ENCODE measurements around the gene SMIM43.
"Not testable (repeated sequence)": the region's sequence is repeated elsewhere in the genome, so short reads cannot be mapped to it uniquely, and the experiment has no call there.

SMIM43 gene

DNA sequence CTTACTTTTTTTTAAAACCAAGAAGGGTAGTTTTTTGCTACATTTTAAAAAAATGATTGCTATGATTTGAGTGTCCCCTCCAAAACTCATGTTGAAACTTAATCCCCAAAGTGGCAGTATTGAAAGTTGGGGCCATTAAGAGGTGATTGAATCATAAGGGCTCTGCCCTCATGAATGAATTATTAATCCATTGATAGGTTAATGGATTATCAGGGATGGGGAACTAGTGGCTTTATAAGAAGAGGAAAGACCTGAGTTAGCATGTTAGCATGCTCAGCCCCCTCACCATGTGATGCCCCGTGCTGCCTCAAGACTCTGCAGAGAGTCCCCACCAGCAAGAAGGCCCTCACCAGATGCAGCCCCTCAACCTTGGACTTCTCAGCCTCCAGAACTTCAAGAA is 31.0 kb downstream of the SMIM43 start:
- DNase-seq: no peak

DNA sequence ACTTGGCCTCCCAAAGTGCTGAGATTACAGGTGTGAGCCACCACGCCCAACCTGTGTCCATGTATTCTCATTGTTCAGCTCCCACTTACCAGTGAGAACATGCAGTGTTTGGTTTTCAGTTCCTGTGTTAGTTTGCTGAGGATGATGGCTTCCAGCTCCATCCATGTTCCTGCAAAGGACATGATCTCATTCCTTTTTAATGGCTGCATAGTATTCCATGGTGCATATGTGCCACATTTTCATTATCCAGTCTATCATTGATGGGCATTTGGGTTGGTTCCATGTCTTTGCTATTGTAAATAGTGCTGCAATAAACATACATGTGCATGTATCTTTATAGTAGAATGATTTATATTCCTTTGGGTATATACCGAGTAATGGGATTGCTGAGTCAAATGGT is 35.2 kb downstream of the SMIM43 start:
- DNase-seq: not testable (repeated sequence)

DNA sequence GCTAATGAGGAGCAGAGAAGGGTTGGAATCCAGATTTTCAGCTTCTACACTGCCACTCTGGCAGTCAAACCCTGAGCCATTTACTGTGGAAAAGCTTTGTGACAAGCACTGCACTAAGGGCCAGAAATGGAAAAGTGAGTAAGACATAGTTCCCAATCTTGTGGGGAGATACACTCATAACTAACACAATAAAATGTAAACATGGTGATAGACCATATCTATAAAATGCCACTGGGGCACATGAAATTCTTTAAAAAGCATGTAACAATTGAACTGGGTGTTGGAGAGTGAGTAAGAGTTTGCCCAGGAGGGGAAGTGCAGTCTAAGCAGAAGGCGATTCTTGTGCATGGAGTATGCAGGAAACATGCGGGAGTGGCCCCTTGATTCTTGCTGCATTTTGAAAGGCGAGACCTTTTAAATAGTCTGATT is 36.2 kb downstream of the SMIM43 start:
- no peak for DNase-seq

DNA sequence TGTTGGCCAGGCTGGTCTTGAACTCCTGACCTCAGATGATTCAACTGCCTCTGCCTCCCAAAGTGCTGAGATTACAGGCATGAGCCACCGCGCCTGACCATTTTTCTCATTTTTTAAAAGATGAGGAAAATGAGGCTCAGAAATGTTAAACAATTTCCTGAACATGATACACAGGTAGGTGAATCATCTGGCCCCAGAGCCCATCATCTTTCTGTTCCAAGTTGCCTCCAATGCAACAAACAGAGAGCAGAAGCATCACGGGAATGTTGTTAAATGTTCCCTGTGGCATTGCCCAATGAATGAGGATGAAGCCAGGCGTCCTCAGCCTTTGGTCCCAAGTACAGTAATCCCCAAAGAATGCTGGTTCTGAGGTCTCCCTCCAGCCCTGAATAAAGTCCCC is 36.9 kb downstream of the SMIM43 start:
- no peak for DNase-seq

DNA sequence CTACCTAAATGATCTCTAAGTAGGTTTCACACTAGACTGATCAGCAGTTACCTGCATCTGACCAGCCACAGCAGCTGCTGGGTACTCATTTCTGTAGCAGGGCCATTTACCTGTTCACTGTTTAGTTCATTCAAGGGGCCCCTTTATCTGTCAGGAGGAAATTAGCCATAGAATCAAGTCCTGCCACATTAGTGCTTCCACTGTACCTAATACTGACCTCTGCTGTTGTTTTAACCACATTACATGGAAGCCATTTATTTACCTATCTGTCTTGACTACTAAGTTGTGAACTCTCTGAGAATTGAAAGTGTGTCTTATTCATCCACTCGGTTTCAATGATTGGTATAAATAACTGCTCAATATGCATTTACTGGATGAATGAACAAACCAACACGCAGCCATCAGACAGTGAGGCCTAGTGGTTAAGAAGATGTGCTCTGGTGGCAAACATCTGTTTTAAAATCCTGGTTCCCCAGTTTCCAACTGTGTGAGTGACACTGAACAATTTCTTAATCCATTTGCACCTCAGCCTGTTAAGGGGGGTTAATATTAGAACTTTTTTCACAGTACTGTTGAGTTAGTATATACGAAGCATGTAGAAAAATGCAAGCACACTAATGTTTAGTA is 38.2 kb downstream of the SMIM43 start:
- peak; percentile 21 for DNase-seq

DNA sequence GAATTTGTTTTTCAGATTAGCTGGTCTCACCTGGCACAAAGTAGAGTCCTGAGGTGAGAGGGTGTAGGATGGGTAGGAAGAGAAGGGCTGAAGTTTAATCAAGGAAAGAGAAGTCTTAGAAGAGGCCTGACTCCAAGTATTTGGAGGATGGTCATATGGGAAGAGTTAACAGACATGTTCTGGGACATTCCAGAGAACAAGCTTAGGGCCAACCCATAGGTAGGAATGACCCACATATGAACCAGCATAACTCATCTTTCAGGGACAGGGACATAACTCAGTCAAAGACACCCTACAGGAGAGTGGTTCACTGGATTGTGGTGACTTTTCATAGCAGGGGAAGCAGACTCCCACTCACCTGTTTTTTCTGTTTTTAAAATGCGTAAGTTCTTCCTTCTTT is 40.3 kb downstream of the SMIM43 start:
- DNase-seq: no peak

DNA sequence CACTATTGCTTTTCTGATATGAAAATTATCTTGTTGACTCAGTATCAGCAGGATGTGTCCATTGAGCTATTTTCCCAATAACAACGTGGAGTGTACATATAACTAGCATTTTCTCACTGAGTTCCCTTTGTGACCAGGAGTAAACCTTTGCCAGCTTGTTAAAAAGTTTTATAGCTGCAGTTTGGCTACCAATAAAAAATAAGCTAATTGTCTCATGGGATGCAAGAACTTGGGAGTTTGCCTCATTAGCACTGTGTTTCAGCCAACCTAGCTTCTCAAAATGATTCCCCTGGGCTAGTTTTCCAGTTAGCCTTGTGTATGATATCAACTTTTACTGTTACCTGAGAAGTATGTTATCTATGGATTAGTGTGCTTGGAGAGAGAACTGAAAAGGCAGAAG is 43.3 kb downstream of the SMIM43 start:
- DNase-seq: no peak

DNA sequence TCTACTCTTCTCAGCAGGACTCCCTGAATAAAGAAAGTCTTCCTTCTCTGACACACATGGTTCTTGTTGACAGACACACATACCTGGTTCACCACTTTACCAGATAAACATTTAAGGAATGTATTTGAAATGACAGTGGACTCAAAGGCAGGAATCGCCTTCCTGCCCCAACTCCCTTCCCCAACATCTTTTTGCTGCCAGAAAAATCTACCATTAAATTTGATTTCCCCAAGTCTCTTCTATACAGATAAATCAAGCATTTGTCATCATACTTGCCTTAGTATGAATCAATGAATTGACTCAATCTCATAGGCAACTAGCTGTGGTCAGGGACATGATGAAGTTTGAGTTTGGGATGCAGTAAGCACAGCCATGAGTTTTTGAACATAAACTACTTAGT is 44.9 kb downstream of the SMIM43 start:
- no peak for DNase-seq

DNA sequence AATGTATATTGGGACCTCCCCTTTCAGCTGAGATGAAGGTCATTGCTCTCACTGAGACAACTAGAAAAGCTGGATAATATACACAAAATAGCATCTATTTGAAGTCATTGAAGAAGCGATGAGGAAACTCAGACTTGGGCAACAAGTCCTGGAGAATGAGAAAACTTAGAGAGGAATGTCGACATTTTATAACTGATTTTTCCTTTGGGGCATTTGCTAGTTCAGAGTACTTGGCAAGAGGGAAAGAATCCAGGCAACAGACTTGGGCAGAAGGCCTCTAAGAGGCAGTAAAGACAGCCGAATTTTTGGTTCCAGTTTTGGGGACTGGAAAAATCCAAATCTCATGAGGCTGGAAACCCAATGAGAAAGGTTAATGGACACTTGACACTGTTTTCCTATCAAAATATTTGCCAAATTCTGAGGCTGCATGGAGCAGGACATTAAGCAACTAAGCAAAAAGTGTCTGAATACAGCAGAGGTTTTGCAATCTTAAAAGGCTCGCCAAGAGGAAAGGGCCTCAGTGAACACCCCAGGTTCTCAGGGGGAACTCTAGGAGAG is 47.2 kb downstream of the SMIM43 start:
- DNase-seq: no peak

DNA sequence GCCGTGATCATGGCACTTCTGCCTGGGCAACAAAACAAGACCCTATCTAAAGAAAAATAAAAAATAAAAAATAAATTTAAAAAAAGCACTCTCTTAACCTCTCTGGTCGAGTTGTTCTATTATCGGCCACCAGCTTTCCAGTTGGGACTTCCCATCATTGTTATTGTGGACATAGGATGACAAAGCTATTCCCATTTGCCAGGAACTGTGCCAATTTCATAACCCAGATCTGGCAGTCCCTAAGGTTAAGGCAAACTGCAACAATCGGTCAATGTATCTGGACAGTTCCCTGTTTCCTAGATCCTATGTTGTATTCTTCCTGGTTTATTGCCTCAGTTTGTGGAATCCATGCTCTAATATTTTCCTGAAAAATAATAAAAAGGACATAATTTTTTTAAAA is 50.4 kb downstream of the SMIM43 start:
- no peak for DNase-seq

DNA sequence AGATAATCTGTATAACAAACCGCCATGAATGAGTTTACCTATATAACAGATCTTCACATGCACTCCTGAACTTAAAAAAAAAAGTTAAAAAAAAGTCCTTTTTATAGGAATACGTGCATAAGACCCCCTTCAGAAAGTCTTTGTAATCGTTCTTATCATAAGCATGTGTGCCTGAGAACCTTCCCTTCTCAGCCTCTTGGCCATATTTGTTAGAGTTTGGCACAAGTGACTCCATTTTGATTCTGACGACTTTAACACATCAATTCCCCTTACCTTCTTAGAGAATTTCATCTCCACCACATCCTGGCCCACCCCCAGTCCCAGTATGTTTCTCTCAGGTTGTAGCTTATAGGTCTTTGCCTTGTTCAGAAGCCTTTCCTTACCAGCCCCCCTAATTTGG is 52.2 kb downstream of the SMIM43 start:
- DNase-seq: no peak

DNA sequence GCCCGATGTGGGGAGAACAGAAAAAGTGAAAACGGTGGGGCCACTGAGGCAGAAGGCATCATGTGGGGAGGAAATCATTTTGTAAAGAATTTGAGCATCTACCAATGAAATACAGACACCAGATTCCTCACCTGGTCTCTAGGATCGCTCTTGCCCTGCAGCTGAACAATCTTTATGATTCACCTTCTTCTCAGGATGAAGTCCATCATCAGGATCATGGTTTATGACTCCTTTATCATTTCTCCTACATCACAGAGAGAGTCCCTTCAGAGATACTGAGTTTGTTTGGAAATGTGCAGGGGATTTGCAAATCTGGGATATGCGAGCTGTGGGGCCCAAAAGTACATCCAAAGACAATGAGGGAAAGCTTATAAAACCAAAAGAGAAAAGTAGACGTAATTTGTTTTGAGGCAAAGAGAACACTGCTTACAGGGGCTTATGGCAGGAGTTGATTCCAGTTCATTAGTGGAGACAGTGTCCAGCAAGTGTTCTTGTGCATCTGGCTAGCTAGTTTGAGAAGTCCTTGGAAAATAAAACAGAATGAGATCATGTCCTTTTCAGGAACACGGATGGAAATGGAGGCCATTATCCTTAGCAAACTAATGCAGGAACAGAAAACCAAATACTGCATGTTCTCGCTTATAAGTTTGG is 52.8 kb downstream of the SMIM43 start:
- DNase-seq: no peak

DNA sequence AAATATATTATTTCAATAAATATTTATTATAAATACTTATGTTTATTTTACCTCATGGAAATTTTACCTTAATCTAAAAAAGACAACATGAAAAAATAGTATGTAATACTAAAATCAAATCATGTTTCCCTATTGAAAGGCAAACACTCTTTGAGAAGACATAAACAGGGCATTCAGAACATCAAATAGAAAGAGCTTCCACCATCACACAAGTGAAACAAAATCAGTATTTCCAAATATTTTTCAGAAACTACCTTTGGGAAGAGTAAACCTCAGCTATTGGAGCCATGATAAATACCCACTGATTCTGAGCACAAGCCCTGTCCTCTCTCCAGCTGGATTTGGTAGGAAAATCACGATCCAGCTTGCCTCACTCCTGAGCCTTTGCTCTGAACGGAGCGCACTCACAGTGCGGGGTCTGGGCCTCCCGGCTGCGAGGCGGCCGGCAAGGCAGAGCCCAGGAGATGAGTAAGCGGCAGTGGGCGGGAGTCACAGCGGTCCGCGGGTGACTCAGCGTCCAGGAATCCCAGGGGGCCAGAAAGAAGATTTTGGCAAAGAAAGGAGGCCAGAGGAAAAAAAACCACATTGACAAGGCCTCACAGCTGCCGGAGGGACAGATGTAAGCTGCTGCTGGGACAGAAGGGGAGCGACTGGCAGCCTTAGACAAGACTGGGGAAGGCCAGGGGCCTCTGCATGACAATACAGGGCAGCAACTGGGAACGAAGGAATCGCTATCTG is 53.5 kb downstream of the SMIM43 start:
- no peak for DNase-seq

DNA sequence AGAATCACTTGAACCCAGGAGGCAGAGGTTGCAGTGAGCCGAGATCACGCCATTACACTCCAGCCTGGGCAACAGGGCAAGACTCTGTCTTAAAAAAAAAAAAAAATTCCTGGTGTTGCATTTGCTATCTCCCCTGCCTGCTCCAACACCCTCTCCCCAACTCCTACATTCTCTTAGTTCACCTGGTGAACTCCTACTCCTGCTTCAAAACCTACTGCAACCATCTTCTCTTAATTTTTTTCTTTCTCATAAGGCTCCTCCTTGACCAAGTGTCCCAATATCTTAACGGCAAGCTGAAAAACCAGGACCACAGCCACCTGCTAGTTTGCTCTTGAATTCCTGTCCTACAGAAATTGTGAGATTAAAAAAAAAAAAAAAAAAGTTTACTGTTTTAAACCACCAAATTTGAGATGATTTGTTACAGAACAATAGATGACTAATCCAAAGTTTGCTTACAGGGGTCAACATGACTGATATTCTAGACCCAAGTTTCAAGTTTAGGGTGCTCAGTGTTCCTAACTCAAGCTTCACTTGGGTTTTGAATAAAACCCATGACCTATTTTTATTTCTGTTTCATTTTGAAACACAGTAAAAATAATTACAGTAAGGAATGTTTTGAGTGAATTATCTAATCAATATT is 55.1 kb downstream of the SMIM43 start:
- no peak for DNase-seq
